Mesenchymal stem cell (in vitro differentiated cells and primary cell): ENCODE results near the gene DLGAP1.

Source experiments
- DNase-seq: peaks from one replicate; pipeline ENCODE4 v3.0.0-alpha.2; 2013
- H2AFZ ChIP-seq: one replicate; pipeline ENCODE4 v1.6.1; 2013; ENCODE audit warnings: low read depth, mild to moderate bottlenecking, control low read depth, inconsistent platforms, low read length, moderate library complexity
- H2AK5ac ChIP-seq: 2 replicates; pipeline ENCODE4 v1.6.1; 2013; ENCODE audit warnings: low read length, moderate library complexity, mild to moderate bottlenecking, inconsistent platforms; ENCODE audit not compliant: severe bottlenecking
- H2BK120ac ChIP-seq: one replicate; pipeline ENCODE4 v1.6.1; 2013; ENCODE audit warnings: low read depth, mild to moderate bottlenecking, inconsistent platforms, low read length, moderate library complexity
- H2BK12ac ChIP-seq, 2 experiments: one replicate each; pipeline ENCODE4 v1.6.1; 2013; ENCODE audit warnings: inconsistent platforms in 2 of 2, low read length in 2 of 2, mild to moderate bottlenecking in 2 of 2, moderate library complexity in 2 of 2, control low read depth in 1 of 2
- H2BK15ac ChIP-seq: one replicate; pipeline ENCODE4 v1.6.1; 2013; ENCODE audit warnings: mild to moderate bottlenecking, low read depth, inconsistent platforms; ENCODE audit not compliant: poor library complexity, severe bottlenecking
- H2BK5ac ChIP-seq: 2 replicates; pipeline ENCODE4 v1.6.1; 2013; ENCODE audit warnings: low read depth, mild to moderate bottlenecking, low read length, control low read depth, inconsistent platforms; ENCODE audit not compliant: poor library complexity, severe bottlenecking
- H3K14ac ChIP-seq, 2 experiments: one replicate each; pipeline ENCODE4 v1.6.1; 2013; ENCODE audit warnings: inconsistent platforms in 2 of 2, low read length in 2 of 2, control low read depth in 1 of 2, mild to moderate bottlenecking in 1 of 2, moderate library complexity in 1 of 2
- H3K18ac ChIP-seq, 2 experiments: one replicate each; pipeline ENCODE4 v1.6.1; 2013; ENCODE audit warnings: inconsistent platforms in 2 of 2, low read length in 2 of 2, control low read depth in 1 of 2, low read depth in 1 of 2, mild to moderate bottlenecking in 1 of 2
- H3K23ac ChIP-seq, 2 experiments: one replicate each; pipeline ENCODE4 v1.6.1; 2013; ENCODE audit warnings: inconsistent platforms in 2 of 2, low read length in 2 of 2, mild to moderate bottlenecking in 2 of 2, moderate library complexity in 2 of 2, control low read depth in 1 of 2
- H3K27ac ChIP-seq: 2 replicates; pipeline ENCODE4 v1.5.1; 2013; ENCODE audit warnings: mild to moderate bottlenecking, moderate library complexity, low read length, control low read depth, inconsistent platforms; ENCODE audit not compliant: poor library complexity, severe bottlenecking
- H3K27me3 ChIP-seq, 2 experiments: 2 replicates each; pipeline versions ENCODE4 v1.6.1 to v1.7.0; 2013; ENCODE audit warnings: low read length in 2 of 2, mild to moderate bottlenecking in 2 of 2, moderate library complexity in 2 of 2, control low read depth in 1 of 2, inconsistent platforms in 1 of 2; ENCODE audit not compliant: control insufficient read depth in 1 of 2, insufficient read depth in 1 of 2
- H3K36me3 ChIP-seq, 2 experiments: 2 replicates each; pipeline versions ENCODE4 v1.6.1 to v1.7.0; 2013; ENCODE audit warnings: low read length in 2 of 2, control low read depth in 1 of 2, inconsistent platforms in 1 of 2, low read depth in 1 of 2, mild to moderate bottlenecking in 1 of 2; ENCODE audit not compliant: insufficient read depth in 2 of 2, control insufficient read depth in 1 of 2
- H3K4ac ChIP-seq, 2 experiments: one replicate each; pipeline ENCODE4 v1.6.1; 2013; ENCODE audit warnings: inconsistent platforms in 2 of 2, low read length in 2 of 2, mild to moderate bottlenecking in 2 of 2, moderate library complexity in 2 of 2, control low read depth in 1 of 2, low read depth in 1 of 2
- H3K4me1 ChIP-seq: 2 replicates; pipeline ENCODE4 v1.6.1; 2013; ENCODE audit warnings: low read depth, low read length, control low read depth; ENCODE audit not compliant: control insufficient read depth, insufficient read depth
- H3K4me2 ChIP-seq: 2 replicates; pipeline ENCODE4 v1.6.1; 2013; ENCODE audit warnings: low read length, mild to moderate bottlenecking, inconsistent platforms; ENCODE audit not compliant: poor library complexity, severe bottlenecking
- H3K4me3 ChIP-seq, 2 experiments: 2 replicates each; pipeline versions ENCODE4 v1.5.1 to v1.7.0; 2013; ENCODE audit warnings: low read length in 2 of 2, mild to moderate bottlenecking in 2 of 2, control low read depth in 1 of 2, low read depth in 1 of 2; ENCODE audit not compliant: insufficient read depth in 1 of 2
- H3K79me1 ChIP-seq: replicated peaks from 2 replicates; pipeline ENCODE4 v1.6.1; 2013; ENCODE audit warnings: mild to moderate bottlenecking, control low read depth, low read length, inconsistent platforms; ENCODE audit not compliant: poor library complexity, severe bottlenecking
- H3K9ac ChIP-seq: 2 replicates; pipeline ENCODE4 v1.7.0; 2013; ENCODE audit warnings: mild to moderate bottlenecking, low read length, moderate library complexity
- H3K9me3 ChIP-seq: 2 replicates; pipeline ENCODE4 v1.7.0; 2013; ENCODE audit warnings: mild to moderate bottlenecking, low read length; ENCODE audit not compliant: control insufficient read depth
- H4K8ac ChIP-seq: one replicate; pipeline ENCODE4 v1.6.1; 2013; ENCODE audit warnings: inconsistent platforms, mild to moderate bottlenecking, low read length, moderate library complexity
- H4K91ac ChIP-seq: one replicate; pipeline ENCODE4 v1.6.1; 2013; ENCODE audit warnings: mild to moderate bottlenecking, low read length, inconsistent platforms
- WGBS: methylation state at CpG from one replicate; pipeline ENCODE4 v1.1.7; 2013; ENCODE audit warnings: mixed read lengths; 5-methylcytosine and 5-hydroxymethylcytosine counted together

DLGAP1 gene

DNA sequence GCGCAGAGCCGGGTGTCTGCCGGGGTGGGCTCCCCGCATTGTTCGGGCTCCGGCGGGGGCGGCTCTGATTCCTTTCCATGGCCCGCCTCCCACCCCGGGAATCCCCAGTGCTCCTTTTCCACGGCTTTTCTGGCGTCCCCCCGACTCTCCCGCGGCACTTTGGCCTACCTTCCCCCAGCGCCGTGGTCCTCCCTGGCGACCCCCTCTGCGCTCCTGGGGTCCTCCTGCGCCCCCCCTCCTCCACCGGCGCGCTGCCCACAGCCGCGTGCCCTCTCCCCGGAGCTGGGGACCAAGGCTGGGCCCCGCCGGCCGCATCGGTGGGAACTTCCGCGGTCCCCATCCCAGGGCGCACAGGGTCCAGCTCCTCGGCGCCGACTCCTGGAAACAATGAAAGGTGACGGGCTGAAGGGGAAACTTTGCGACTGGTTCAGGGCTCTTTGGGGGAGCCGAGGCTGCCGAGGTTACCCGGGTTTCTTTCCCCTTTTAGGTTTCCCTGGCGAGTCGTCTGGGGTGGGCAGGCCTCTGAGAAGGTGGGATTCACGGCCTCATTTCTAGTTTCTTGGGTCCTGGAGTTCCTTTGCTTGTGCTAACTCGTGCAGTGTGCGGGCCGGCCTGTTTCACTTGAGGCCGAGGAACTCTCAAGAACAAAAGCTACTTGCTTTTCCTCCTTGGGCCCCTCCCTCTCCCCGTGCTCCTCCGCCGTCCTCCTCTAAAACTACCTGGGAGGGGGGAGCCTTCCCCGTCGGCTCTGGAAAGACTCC is 1002.9 kb downstream of the DLGAP1 start:
- H2BK120ac ChIP-seq = peak overlapping the region; percentile 97
- H3K9ac ChIP-seq = peak overlapping the region; percentile 100
- H3K27me3 ChIP-seq = no peaks in the 10 kb centered on the region
- H3K4me1 ChIP-seq = peaks cover 2% of the 10 kb centered on the region
- peak overlapping the region; percentile 94 to 96 for H3K4ac ChIP-seq
- H4K91ac ChIP-seq = peak overlapping the region; percentile 95
- H3K4me2 ChIP-seq = peak overlapping the region; percentile 60
- WGBS = 1% methylated on average over 51 of the region's 53 CpGs
- H3K4me3 ChIP-seq = peak overlapping the region; percentile 91 to 96
- peak overlapping the region; percentile 46 to 83 for H2BK12ac ChIP-seq
- peak overlapping the region; percentile 67 for H2AK5ac ChIP-seq
- H3K9me3 ChIP-seq = no peaks in the 10 kb centered on the region
- peak overlapping the region; percentile 97 for H3K27ac ChIP-seq
- peak overlapping the region; percentile 92 for H2BK5ac ChIP-seq
- H3K18ac ChIP-seq = peak overlapping the region; percentile 93 to 99
- H3K36me3 ChIP-seq = peaks cover 3 to 13% of the 10 kb centered on the region in 2 experiments
- H2AFZ ChIP-seq = no peak overlapping the region
- DNase-seq = peak; percentile 68
- H3K79me1 ChIP-seq = no peaks in the 10 kb centered on the region
- H3K14ac ChIP-seq = peak overlapping the region in 1 of 2 experiments; percentile 100
- H4K8ac ChIP-seq = peak overlapping the region; percentile 93
- H2BK15ac ChIP-seq = peak overlapping the region; percentile 94
- H3K23ac ChIP-seq = peak overlapping the region; percentile 57 to 83

DNA sequence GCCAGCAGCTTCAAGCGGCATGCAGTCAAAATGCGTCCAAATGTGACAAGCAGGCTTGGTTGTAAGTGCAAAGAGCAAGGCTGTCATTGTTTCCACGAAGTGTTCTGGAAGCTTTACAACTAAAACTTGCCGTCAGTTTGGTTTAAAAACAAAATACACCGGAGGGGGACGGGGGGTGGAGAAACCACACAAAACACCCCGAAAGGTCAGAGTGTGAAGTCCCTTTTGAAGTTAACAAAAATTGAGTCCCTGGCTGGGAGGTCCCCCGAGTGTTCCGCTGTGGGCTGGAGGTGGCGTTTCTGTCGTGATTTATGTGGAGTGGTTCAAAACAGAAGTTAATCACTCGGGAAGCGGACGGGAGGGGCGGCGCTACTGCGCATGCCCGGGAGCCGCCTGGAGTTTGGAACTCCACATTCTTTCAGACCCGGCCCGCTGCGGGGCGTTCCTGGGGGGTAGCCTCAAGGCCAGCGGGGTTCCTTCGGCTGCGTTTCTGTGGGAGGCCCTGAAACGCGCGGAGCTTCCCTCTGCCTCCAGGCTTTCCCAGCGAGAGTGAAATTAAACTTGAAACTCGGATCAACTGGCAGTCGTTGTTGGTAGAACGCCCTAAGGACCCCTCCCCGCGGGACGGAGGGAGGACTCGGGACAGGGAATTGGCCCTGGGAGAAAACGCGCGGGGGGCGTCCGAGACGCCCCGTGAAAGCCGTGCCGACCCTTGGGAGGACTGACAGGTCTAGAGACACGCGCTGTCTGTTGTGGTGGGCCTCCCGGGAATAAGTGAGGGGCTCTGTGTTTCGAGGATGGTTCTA is 1003.7 kb downstream of the DLGAP1 start:
- Histone ChIP-seq H3K4me2 (peak overlapping the region; percentile 60), H2BK15ac (peak overlapping the region; percentile 94), H3K14ac (peak overlapping the region in 1 of 2 experiments; percentile 100), H3K79me1 (peaks cover 1% of the 10 kb centered on the region), H3K4me3 (peak overlapping the region; percentile 91 to 96), H4K91ac (peak overlapping the region; percentile 95), H2BK12ac (peak overlapping the region in 1 of 2 experiments; percentile 83), H3K27ac (peak overlapping the region; percentile 97), H2AFZ (no peak overlapping the region), H2AK5ac (peak overlapping the region; percentile 79), H4K8ac (peak overlapping the region; percentile 93), H3K4ac (peak overlapping the region; percentile 79 to 94), H2BK120ac (peak overlapping the region; percentile 97), H3K27me3 (no peaks in the 10 kb centered on the region), H3K9me3 (no peaks in the 10 kb centered on the region), H3K9ac (peak overlapping the region; percentile 100), H3K36me3 (peaks cover 2 to 5% of the 10 kb centered on the region in 2 experiments), H3K18ac (peak overlapping the region; percentile 93 to 99), H2BK5ac (peak overlapping the region; percentile 92), H3K4me1 (peaks cover 2% of the 10 kb centered on the region), H3K23ac (peak overlapping the region; percentile 37 to 57)
- whole genome bisulfite sequencing = under 1% methylated on average over 45 of the region's 50 CpGs
- peak; percentile 93 for DNase-seq

DNA sequence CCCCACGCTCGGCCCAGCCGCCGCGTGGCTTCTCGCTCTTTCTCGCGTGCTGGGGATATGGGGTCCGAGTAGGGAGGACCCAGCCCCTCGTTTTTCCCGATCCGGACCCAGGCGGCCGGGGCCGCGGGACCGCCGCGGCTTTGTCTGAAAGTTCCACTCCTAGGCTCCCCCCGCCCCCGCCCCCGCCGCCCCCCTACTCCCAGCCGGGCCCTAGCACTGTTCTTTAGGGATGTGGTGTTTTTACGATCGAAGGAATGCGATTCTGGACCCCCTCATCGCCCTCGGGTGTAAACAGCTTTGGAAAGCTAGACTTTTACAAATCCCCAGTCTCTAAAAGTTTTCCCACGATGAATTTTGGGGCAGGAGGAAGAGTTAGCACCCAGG is 1004.3 kb downstream of the DLGAP1 start:
- Histone ChIP-seq H2AK5ac (no peak overlapping the region), H2AFZ (no peak overlapping the region)

More for the DNA sequence above, 1004.3 kb downstream of the DLGAP1 start:
- Histone ChIP-seq H3K36me3 (no peaks in the 10 kb centered on the region), H3K14ac (peak overlapping the region in 1 of 2 experiments; percentile 73), H2BK5ac (peak overlapping the region; percentile 58), H4K91ac (peak overlapping the region; percentile 97), H3K4ac (peak overlapping the region; percentile 81 to 89), H3K4me3 (peak overlapping the region; percentile 91 to 96), H3K27ac (peak overlapping the region; percentile 97), H4K8ac (peak overlapping the region; percentile 83), H2BK15ac (peak overlapping the region; percentile 75), H3K9ac (peak overlapping the region; percentile 100), H3K9me3 (no peaks in the 10 kb centered on the region), H3K4me1 (no peaks in the 10 kb centered on the region), H2BK120ac (peak overlapping the region; percentile 71), H3K18ac (peak overlapping the region; percentile 89 to 96), H2BK12ac (peak overlapping the region in 1 of 2 experiments; percentile 95), H3K79me1 (peaks cover 2% of the 10 kb centered on the region), H3K4me2 (peak overlapping the region; percentile 59), H3K27me3 (no peaks in the 10 kb centered on the region), H3K23ac (peak overlapping the region; percentile 29 to 74)
- no peak for DNase-seq
- WGBS = 0% methylated on average over 6 of the region's 30 CpGs
